GM18519 (cell line): ENCODE results near the gene NHERF2.

Experiments used
- ATAC-seq: cut with Tn5 transposase; IDR thresholded peaks from one replicate; pipeline ENCODE4 v1.9.1; 2021; ENCODE audit warnings: mild to moderate bottlenecking, moderate library complexity; ENCODE audit not compliant: unreplicated experiment, low FRiP score

Gene NHERF2

GRCh38 chr16:2078096-2078495 lies 51.4 kb downstream of the NHERF2 start:
- no peak for ATAC-seq

- no peak for ATAC-seq
These were observed 52.0 kb downstream of the NHERF2 start for GRCh38 chr16:2078691-2079090.

GRCh38 chr16:2079311-2079800 lies 52.7 kb downstream of the NHERF2 start:
- no peak for ATAC-seq

GRCh38 chr16:2079991-2080390 lies 53.3 kb downstream of the NHERF2 start:
- ATAC-seq = no peak

- ATAC-seq = no peak
These were observed 54.7 kb downstream of the NHERF2 start for GRCh38 chr16:2081201-2082084.

- ATAC-seq = no peak
These were observed 55.7 kb downstream of the NHERF2 start for GRCh38 chr16:2082171-2082982.

- ATAC-seq = no peak
These were observed 56.3 kb downstream of the NHERF2 start for GRCh38 chr16:2082983-2083364.

- no peak for ATAC-seq
These were observed 56.7 kb downstream of the NHERF2 start for GRCh38 chr16:2083409-2083808.

GRCh38 chr16:2083876-2084780 lies 57.4 kb downstream of the NHERF2 start:
- ATAC-seq = no peak

- no peak for ATAC-seq
These were observed 58.4 kb downstream of the NHERF2 start for GRCh38 chr16:2084895-2085625.

- ATAC-seq = no peak
These were observed 59.0 kb downstream of the NHERF2 start for GRCh38 chr16:2085669-2086068.

GRCh38 chr16:2086106-2086742 lies 59.5 kb downstream of the NHERF2 start:
- ATAC-seq = no peak

GRCh38 chr16:2086812-2087747 lies 60.4 kb downstream of the NHERF2 start:
- no peak for ATAC-seq

GRCh38 chr16:2087748-2088631 lies 61.3 kb downstream of the NHERF2 start:
- no peak for ATAC-seq
